HCT116 (cell line): ENCODE data around the gene SH2B3. TPM values are rescaled to one million over a fixed set of nuclear protein-coding genes. Genes with fewer than 3 reads are reported as not detected.

Experiments used
- ATAC-seq: fragments of 200-7000 bp; cut with Tn5 transposase; 2 replicates; pipeline ENCODE4 v1.9.1; 2020; ENCODE audit warnings: mild to moderate bottlenecking, moderate library complexity
- BruUV-seq: library from RNA; stranded (reverse); fragments of 400-500 nt; replicated peaks from 2 replicates; lab custom pipeline; 2021; lab: Mats Ljungman, UMichigan
- CTCF ChIA-PET: fragments of 300-600 bp; sonication (Branson Sonifier 250); formaldehyde crosslinking; loops from one replicate; lab custom pipeline; 2021; ENCODE audit warnings: antibody characterized with exemption; lab: Charles Lee
- POLR2A ChIA-PET: fragments of 300-600, 350-600 bp; sonication (Branson Sonifier 250); formaldehyde crosslinking; loops from one replicate; lab custom pipeline; 2021; ENCODE audit warnings: antibody characterized with exemption; lab: Charles Lee
- RAD21 ChIA-PET, 2 experiments: fragments of 300-600 bp; sonication (Branson Sonifier 250); formaldehyde crosslinking; loops; one replicate each; lab custom pipeline; 2023; ENCODE audit warnings: low total read pairs in 2 of 2; ENCODE audit not compliant: uncharacterized antibody in 2 of 2, unreplicated experiment in 2 of 2, low non-redundant PET in 1 of 2; lab: Charles Lee
- DNase-seq: peaks from one replicate; pipeline ENCODE4 v3.0.0-alpha.2; 2010; ENCODE audit warnings: low read depth, low spot score
- H2AFZ ChIP-seq: fragments of 200-600 bp; shearing (Covaris generic), sonication (generic); 2 replicates; pipeline ENCODE4 v1.6.1; 2017; ENCODE audit warnings: low read depth, mixed run types, mixed read lengths, antibody characterized with exemption, low read length; ENCODE audit not compliant: poor library complexity, severe bottlenecking
- H3K27ac ChIP-seq: 2 replicates; pipeline ENCODE4 v1.5.1; 2012; ENCODE audit warnings: low read depth, low read length
- H3K27me3 ChIP-seq: fragments of 200-600 bp; sonication (generic); 2 replicates; pipeline ENCODE4 v1.6.1; 2016; ENCODE audit warnings: mixed run types, low read length, mixed read lengths; ENCODE audit not compliant: insufficient read depth
- H3K36me3 ChIP-seq, 2 experiments: fragments of 200-500 bp in 1 of 2; fragments of 200-600 bp in 1 of 2; sonication (Bioruptor generic) in 1 of 2; sonication (generic) in 1 of 2; 2 replicates each; pipeline versions ENCODE4 v1.5.1 to v1.6.1; 2014 to 2016; ENCODE audit warnings: low read length in 2 of 2, inconsistent platforms in 1 of 2, mixed read lengths in 1 of 2, mixed run types in 1 of 2; ENCODE audit not compliant: insufficient read depth in 2 of 2, control insufficient read depth in 1 of 2
- H3K4me1 ChIP-seq, 2 experiments: fragments of 200-600 bp in 1 of 2; sonication (generic) in 1 of 2; 2 replicates each; pipeline versions ENCODE4 v1.5.1 to v1.6.1; 2012 to 2017; ENCODE audit warnings: low read length in 2 of 2, inconsistent platforms in 1 of 2, mild to moderate bottlenecking in 1 of 2, mixed read lengths in 1 of 2, mixed run types in 1 of 2, moderate library complexity in 1 of 2; ENCODE audit not compliant: insufficient read depth in 2 of 2, control insufficient read depth in 1 of 2
- H3K4me2 ChIP-seq: fragments of 200-600 bp; sonication (generic); 2 replicates; pipeline ENCODE4 v1.6.1; 2017; ENCODE audit warnings: mixed run types, low read length, mixed read lengths
- H3K4me3 ChIP-seq, 2 experiments: fragments of 200-600 bp in 1 of 2; sonication (generic) in 1 of 2; replicated peaks in 1 of 2; 2 replicates each; pipeline ENCODE4 v1.5.1; 2011 to 2016; ENCODE audit warnings: low read length in 2 of 2, control low read depth in 1 of 2, low read depth in 1 of 2, mild to moderate bottlenecking in 1 of 2, mixed read lengths in 1 of 2, mixed run types in 1 of 2
- H3K79me2 ChIP-seq: fragments of 200-600 bp; sonication (generic); 2 replicates; pipeline ENCODE4 v1.6.1; 2017; ENCODE audit warnings: mild to moderate bottlenecking, mixed run types, low read length, moderate library complexity, mixed read lengths; ENCODE audit not compliant: insufficient read depth
- H3K9ac ChIP-seq: fragments of 200-600 bp; sonication (generic); 2 replicates; pipeline ENCODE4 v1.6.1; 2016; ENCODE audit warnings: low read length, mixed read lengths
- H3K9me2 ChIP-seq: fragments of 200-600 bp; sonication (generic), shearing (Covaris generic); 2 replicates; pipeline ENCODE4 v1.6.1; 2017; ENCODE audit warnings: mixed run types, mild to moderate bottlenecking, moderate library complexity; ENCODE audit not compliant: insufficient read depth
- H3K9me3 ChIP-seq, 2 experiments: fragments of 200-500 bp in 1 of 2; fragments of 200-600 bp in 1 of 2; sonication (Bioruptor generic) in 1 of 2; sonication (generic) in 1 of 2; 2 replicates each; pipeline ENCODE4 v1.6.1; 2014 to 2017; ENCODE audit warnings: low read length in 2 of 2, mixed read lengths in 2 of 2, inconsistent platforms in 1 of 2, low read depth in 1 of 2, mild to moderate bottlenecking in 1 of 2, mixed run types in 1 of 2, moderate library complexity in 1 of 2; ENCODE audit not compliant: control insufficient read depth in 1 of 2, insufficient read depth in 1 of 2
- H4K20me1 ChIP-seq: fragments of 200-600 bp; sonication (generic), shearing (Covaris generic); 2 replicates; pipeline ENCODE4 v1.6.1; 2017; ENCODE audit warnings: mixed run types, mild to moderate bottlenecking, moderate library complexity; ENCODE audit not compliant: insufficient read depth
- CBX3 ChIP-seq: IDR thresholded peaks from 2 replicates; pipeline ENCODE4 v1.6.1; 2012; ENCODE audit warnings: low read depth
- FOSL1 ChIP-seq: IDR thresholded peaks from 2 replicates; pipeline ENCODE4 v1.6.1; 2012; ENCODE audit warnings: low read depth
- JUND ChIP-seq: IDR thresholded peaks from 2 replicates; pipeline ENCODE4 v1.6.1; 2012
- POLR2A ChIP-seq: IDR thresholded peaks from 2 replicates; pipeline ENCODE4 v1.7.0; 2011; ENCODE audit warnings: borderline replicate concordance; ENCODE audit not compliant: insufficient read depth, insufficient read length; ENCODE audit errors: extremely low read depth
- SIN3A ChIP-seq: IDR thresholded peaks from 2 replicates; pipeline ENCODE4 v1.6.1; 2012; ENCODE audit warnings: low read depth
- ZNF274 ChIP-seq: fragments of 200-500 bp; sonication (Bioruptor generic); IDR thresholded peaks from 2 replicates; pipeline ENCODE4 v1.6.1; 2014; ENCODE audit warnings: mild to moderate bottlenecking, low read depth, low read length, inconsistent platforms
- intact Hi-C: fragments of 100-400 bp; cut with micrococcal nuclease; formaldehyde crosslinking; loops from 2 replicates; pipeline ENCODE4 v1.10.0; 2022
- total RNA-seq: library from RNA; stranded (reverse); gene quantifications from one replicate; pipeline ENCODE4 v1.2.1, GENCODE V29; 2021; ENCODE audit not compliant: unreplicated experiment

SH2B3 gene
- total RNA-seq, 1 experiment from 2014 or later: 17.3 TPM

DNA sequence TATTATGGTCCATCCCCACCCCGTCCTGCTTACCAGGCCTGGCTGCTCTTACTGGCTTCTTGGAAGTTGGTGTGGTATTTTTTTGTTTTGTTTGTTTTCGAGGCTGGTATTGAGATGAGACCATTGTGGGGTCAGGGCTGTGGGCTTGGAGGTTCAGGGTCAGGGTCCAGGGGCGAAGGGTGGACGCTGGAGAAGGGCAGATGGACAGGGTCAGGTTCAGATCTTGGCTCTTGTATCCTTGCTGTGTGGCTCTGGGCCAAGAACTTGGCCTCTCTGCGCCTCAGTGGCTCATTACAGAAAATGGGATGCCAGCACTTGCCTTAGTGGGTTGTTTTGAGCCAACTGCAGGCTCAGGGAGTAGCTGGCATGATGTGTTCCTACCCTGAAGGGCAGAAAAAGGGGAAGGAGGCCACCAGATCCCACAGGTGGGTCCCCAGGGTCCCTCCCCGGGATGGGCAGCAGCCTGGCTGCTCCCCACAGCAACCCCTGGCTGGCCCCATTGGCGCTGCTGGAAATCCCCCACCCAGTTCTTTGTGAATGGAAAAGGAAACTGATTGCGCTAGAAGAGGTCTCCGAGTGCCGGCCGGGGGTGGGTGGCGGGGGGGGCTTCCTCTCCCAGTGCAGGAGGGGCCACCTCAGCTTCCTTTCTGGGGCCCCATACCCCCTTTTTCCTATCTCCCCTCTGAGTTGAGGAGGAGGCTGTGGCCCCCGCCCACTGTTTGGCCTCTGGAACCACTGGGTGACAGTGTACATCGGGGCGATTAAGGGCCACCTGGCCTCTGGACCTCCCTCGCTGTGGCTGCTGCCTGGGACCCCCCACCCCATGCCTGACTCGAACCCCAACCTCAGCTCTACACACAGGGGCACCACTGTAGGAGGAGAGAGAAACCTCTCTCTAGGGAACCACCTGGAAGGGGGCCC, 25.0 kb downstream of the SH2B3 start:
- RAD21 ChIA-PET: no interaction called here
- Histone ChIP-seq H4K20me1 (no peaks in the 10 kb centered on the region), H3K9ac (no peak overlapping the region), H3K4me2 (no peak overlapping the region), H3K9me2 (no peaks in the 10 kb centered on the region), H3K4me3 (no peak overlapping the region), H3K4me1 (peaks cover 10 to 22% of the 10 kb centered on the region in 2 experiments), H3K36me3 (no peaks in the 10 kb centered on the region), H3K27ac (no peak overlapping the region), H3K27me3 (no peaks in the 10 kb centered on the region), H3K9me3 (no peaks in the 10 kb centered on the region), H3K79me2 (no peaks in the 10 kb centered on the region), H2AFZ (no peak overlapping the region)
- POLR2A ChIA-PET: no interaction called here
- intact Hi-C loops: no loop called here
- DNase-seq (no peak), ATAC-seq (no peak)
- no peak for TF ChIP-seq FOSL1
- CTCF ChIA-PET: interaction anchor here (1.2 kb wide), 1 partner anchor 21 kb away, joined by 5 read pairs; no protein-coding TSS in a partner anchor
- BruUV-seq: no TSS peak

DNA sequence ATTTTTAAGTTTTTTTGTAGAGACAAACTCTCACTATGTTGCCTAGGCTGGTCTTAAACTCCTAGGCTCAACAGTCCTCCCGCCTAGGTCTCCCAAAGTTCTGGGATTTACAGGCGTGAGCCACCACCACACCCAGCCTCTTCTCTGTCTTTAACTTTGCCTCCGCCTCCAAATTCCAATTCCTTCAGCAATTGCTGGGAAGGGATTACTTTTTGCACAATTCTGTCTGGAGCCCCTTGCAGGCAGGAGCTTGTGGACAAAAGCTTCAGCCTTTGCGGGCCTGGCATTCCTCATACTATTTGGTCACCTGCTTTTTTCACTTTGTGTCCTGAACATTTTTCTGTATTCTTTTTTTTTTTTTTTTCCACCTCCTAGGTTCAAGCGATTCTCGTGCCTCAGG, 26.0 kb downstream of the SH2B3 start:
- BruUV-seq: no TSS peak
- DNase-seq (no peak), ATAC-seq (no peak)
- POLR2A ChIA-PET: interaction anchor here (0.6 kb wide), 1 partner anchor 35 kb away, joined by 4 read pairs; no protein-coding TSS in a partner anchor
- no peak overlapping the region for H3K4me2 ChIP-seq
- H3K9me2 ChIP-seq: no peaks in the 10 kb centered on the region
- H3K79me2 ChIP-seq: no peaks in the 10 kb centered on the region
- CTCF ChIA-PET: interaction anchor here (1.2 kb wide), 1 partner anchor 20 kb away, joined by 4 read pairs; no protein-coding TSS in a partner anchor
- no peak overlapping the region for H3K27ac ChIP-seq
- H3K4me3 ChIP-seq: no peak overlapping the region
- no peak overlapping the region for H2AFZ ChIP-seq
- H3K9me3 ChIP-seq: no peaks in the 10 kb centered on the region
- no peaks in the 10 kb centered on the region for H3K36me3 ChIP-seq
- intact Hi-C loops: no loop called here
- H3K27me3 ChIP-seq: no peaks in the 10 kb centered on the region
- RAD21 ChIA-PET: no interaction called here
- no peak for TF ChIP-seq ZNF274
- TF ChIP-seq SIN3A: no peak
- TF ChIP-seq JUND: no peak
- no peak for TF ChIP-seq CBX3
- TF ChIP-seq POLR2A: no peak
- H3K4me1 ChIP-seq: peaks cover 0 to 14% of the 10 kb centered on the region in 2 experiments; a peak in 2 of 4 replicates
- H3K9ac ChIP-seq: no peak overlapping the region
- H4K20me1 ChIP-seq: no peaks in the 10 kb centered on the region
